ENCODE results near the gene PEDS1.

DNA sequence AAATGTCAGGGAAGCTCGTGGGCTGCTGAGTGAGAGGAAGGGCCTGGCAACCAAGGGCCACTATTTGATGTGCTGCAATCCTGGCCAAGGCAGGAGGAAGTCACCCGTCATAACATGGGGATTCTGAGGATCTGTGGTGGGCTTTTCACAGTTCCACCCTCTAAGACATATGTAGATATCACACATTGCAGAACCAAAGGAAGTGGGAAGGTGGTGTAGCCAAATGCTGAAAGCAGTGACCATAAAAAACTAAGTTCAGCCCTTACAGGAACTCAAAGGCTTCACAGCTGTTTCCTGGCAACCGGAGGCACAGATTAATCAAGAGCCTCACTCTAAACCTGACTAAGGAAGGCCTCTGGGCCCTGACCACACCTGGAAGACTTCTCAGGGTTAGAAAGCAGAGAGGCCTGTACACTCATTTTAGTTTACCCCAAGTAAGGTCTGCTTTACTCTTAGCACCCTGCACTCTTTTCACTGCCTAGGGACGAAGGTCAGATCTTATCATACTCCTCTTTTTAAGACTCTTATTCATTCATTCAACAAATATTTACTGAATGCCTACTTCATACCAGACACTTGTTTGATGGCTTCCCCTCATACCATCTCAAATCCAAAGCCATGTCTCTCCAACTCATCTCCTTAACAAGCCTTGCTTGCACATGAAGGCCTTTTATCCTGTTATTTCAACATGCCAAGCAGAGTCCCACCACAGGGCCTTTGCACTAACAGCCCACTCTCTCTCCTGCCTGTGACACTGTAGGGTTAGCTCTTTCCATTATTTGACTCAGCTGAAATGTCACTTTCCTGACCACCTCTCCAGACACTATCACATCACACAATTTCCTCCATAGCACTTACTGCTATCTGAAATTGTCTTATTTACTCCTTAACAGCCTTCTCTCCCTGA, 43.1 kb downstream of the PEDS1 start:
- TF ChIP-seq, protein P1, sequence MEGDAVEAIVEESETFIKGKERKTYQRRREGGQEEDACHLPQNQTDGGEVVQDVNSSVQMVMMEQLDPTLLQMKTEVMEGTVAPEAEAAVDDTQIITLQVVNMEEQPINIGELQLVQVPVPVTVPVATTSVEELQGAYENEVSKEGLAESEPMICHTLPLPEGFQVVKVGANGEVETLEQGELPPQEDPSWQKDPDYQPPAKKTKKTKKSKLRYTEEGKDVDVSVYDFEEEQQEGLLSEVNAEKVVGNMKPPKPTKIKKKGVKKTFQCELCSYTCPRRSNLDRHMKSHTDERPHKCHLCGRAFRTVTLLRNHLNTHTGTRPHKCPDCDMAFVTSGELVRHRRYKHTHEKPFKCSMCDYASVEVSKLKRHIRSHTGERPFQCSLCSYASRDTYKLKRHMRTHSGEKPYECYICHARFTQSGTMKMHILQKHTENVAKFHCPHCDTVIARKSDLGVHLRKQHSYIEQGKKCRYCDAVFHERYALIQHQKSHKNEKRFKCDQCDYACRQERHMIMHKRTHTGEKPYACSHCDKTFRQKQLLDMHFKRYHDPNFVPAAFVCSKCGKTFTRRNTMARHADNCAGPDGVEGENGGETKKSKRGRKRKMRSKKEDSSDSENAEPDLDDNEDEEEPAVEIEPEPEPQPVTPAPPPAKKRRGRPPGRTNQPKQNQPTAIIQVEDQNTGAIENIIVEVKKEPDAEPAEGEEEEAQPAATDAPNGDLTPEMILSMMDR (IDR thresholded peaks at IDR 0.05; ENCODE audit: low read length) = no peak
- TF ChIP-seq EZH2 (IDR thresholded peaks at IDR 0.05; ENCODE audit: borderline replicate concordance, low read length) = no peak

Measured in OCI-LY1 (cell line).